ENCODE results near the gene ZBTB16.

The ZBTB16 gene

DNA sequence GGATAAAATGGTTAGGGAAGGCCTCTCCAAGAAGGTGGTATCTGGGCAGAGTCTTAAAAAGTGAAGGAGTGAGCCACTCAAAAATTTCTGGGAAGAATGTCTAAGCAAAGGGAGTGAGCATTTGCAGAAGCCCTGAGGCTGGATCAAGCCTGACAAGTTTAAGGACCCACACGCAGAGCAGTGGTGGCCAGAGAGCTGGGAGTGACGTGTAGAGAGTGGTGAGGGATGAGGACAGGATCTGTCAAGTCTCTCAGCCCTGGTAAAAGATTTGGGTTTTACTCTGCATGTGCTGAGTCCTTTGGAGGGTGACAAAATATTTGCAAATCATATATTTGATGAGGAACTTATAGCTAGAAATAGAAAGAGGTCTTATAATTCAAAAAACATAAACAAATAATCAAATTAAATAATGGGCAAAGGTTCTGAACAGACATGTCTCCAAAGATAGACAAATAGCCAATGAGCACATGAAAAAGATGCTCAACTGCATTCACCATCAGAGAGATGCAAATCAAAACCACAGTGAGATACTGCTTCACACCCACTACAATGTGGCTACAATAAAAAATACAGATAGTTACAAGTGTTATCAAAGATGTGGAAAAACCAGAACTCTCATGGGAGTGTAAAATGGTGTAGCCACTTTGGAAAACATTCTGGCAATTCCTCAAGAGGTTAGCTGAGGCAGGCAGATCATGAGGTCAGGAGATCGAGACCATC, 129.5 kb downstream of the ZBTB16 start:
- DNase-seq (ENCODE audit: low read depth), result no peak

DNA sequence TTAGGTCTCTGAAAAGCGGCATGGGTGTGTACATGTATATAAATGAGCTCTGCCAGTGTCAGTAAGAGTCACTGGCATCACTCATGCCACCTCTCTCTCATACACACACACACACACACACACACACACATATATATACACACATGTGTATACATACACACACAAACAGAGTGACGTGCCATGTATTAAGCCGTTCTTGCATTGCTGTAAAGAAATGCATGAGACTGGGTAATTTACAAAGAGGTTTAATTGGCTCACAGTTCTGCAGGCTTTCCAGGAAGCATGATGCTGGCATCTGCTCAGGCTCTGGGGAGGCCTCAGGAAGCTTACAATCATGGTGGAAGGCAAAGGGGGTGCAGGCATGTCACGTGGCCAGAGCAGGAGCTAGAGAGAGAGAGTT, 131.1 kb downstream of the ZBTB16 start:
- DNase-seq (ENCODE audit: low read depth), result no peak

- no peak for DNase-seq (ENCODE audit: low read depth)
Measured at GRCh38 chr11:114191893-114192292, 132.4 kb downstream of the ZBTB16 start.

DNA sequence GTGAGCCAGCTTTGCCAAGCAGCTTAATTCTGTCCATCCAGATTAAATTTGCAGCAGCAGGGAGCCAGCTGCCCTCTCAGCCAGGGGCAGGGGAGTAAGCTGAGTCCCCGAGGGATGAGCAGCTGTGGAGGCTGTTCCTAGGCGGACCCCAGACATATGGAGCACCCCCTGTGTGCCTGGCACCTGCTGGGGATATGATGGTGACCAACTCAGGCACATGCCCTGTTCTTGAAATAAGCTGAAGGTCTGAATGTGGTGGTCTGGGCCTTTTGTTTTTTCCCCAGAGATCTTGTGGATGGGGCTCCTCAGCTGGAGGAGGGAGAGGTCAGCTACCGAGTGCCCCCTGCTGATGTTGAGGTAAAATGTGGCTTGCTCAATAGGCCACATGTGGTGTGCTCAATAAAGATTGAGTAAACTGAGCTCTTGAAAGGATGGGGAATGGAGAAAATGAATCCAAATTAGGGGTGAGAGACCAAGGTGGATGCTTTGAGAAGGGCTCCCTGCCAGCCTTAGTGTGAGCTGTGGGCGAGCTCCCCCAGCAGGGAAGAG, 133.4 kb downstream of the ZBTB16 start:
- DNase-seq (ENCODE audit: low read depth), result no peak

GRCh38 chr11:114193730-114194679, 134.5 kb downstream of the ZBTB16 start:
- no peak for DNase-seq (ENCODE audit: low read depth)

- DNase-seq (ENCODE audit: low read depth), result no peak
Measured at GRCh38 chr11:114194702-114195101, 135.2 kb downstream of the ZBTB16 start.

GRCh38 chr11:114195151-114195550, 135.6 kb downstream of the ZBTB16 start:
- no peak for DNase-seq (ENCODE audit: low read depth)

GRCh38 chr11:114195981-114196731, 136.6 kb downstream of the ZBTB16 start:
- DNase-seq (ENCODE audit: low read depth), result no peak

- no peak for DNase-seq (ENCODE audit: low read depth)
Measured at GRCh38 chr11:114196997-114197703, 137.6 kb downstream of the ZBTB16 start.

DNA sequence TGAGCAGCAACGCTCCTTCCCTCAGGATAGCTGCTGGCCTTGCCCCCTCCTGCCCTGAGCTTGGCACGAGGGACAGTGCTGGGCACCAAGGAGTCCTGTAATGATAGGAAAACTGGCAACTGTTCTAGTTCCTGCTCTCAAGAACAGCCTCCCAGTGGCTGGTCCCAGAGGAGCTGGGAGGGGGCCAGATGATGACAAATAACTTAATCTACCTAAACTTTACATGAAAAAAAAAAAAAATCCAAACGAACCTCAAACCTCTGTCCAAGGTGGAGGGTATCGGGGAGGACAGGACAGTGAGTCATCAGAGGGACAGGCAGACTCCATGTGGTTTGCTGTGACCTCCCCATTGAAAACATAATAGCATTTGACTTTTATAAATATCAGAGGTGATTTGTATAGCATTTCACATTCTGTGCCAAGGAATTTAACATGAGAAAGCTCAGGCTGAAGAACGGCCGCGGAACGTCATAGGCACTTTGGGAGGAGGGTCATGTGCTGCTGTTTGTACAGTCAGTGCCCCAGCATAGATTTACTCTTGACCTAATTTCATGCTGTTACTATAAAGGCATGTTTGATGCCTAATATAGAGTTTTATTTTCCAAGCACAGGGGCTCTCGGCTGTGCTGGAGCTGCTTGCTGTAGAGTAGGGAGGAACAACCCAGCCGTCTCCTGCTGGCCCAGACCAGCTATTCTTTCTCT, 138.4 kb downstream of the ZBTB16 start:
- DNase-seq (ENCODE audit: low read depth), result no peak

GRCh38 chr11:114199051-114199450, 139.5 kb downstream of the ZBTB16 start:
- DNase-seq (ENCODE audit: low read depth), result no peak

GRCh38 chr11:114200351-114201133, 141.0 kb downstream of the ZBTB16 start:
- DNase-seq (ENCODE audit: low read depth), result no peak

- DNase-seq (ENCODE audit: low read depth), result no peak
Measured at GRCh38 chr11:114201219-114201618, 141.7 kb downstream of the ZBTB16 start.

GRCh38 chr11:114202011-114202609, 142.6 kb downstream of the ZBTB16 start:
- DNase-seq (ENCODE audit: low read depth), result no peak

- DNase-seq (ENCODE audit: low read depth), result no peak
Measured at GRCh38 chr11:114207096-114207495, 147.6 kb downstream of the ZBTB16 start.

DNA sequence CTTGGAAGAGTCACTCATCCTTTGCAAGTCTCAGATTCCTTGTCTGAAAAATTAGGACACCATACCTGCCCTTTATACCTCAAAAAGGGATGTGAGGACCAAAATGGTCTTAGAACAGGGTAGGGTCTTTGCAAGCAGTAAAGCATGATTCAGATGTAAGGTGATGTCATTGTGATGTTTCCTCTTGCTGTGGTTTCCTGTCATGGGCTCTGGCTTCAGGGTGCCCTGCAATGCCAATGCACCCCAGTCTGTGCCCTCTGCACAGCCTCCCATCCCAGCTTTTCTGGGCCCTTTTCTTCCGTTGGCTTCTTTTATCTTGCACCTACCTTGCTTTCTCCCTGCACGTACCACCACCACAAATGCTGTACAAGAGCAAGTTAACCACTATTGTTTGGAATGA, 148.9 kb downstream of the ZBTB16 start:
- no peak for DNase-seq (ENCODE audit: low read depth)

- DNase-seq (ENCODE audit: low read depth), result no peak
Measured at GRCh38 chr11:114209343-114209742, 149.8 kb downstream of the ZBTB16 start.

DNA sequence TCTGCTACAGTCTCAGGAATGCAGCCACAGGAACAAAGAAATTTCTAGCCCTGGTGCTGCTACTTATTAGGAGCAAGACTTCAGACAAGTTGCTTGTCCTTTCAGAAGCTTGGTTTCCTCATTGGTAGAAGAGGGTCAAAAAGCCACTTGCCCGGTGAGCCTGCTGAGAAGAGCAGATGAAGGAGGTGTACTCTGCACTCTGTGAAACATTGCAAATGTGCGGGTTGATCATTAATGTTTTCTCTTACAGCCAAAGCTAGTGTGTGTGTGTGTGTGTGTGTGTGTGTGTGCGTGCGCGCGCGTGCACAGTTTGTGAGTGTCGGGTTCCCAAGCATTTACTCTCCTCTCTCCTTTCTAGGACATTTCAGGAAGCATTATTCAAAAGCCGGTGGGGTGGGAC, 150.4 kb downstream of the ZBTB16 start:
- DNase-seq (ENCODE audit: low read depth), result no peak

GRCh38 chr11:114211444-114212121, 152.1 kb downstream of the ZBTB16 start:
- DNase-seq (ENCODE audit: low read depth), result no peak
